DMS153 (cell line): Measurements from ENCODE around the gene BICRA.

Source experiments
- DNase-seq: peaks from one replicate; lab custom pipeline; 2025; lab: John Stamatoyannopoulos, UW

Gene BICRA

GRCh38 chr19:47693903-47694302, 85.0 kb downstream of the BICRA start:
- DNase-seq, result no peak

- DNase-seq, result no peak
Measured at GRCh38 chr19:47694466-47695273, 85.7 kb downstream of the BICRA start.

- DNase-seq, result no peak
Measured at GRCh38 chr19:47695533-47696262, 86.8 kb downstream of the BICRA start.

GRCh38 chr19:47696635-47697034, 87.7 kb downstream of the BICRA start:
- no peak for DNase-seq

GRCh38 chr19:47697863-47698609, 89.1 kb downstream of the BICRA start:
- peak; percentile 69 for DNase-seq

GRCh38 chr19:47698631-47699359, 89.9 kb downstream of the BICRA start:
- DNase-seq, result no peak

GRCh38 chr19:47699360-47699917, 90.5 kb downstream of the BICRA start:
- DNase-seq, result no peak

GRCh38 chr19:47700934-47701716, 92.2 kb downstream of the BICRA start:
- DNase-seq, result no peak

- no peak for DNase-seq
Measured at GRCh38 chr19:47701717-47702552, 93.0 kb downstream of the BICRA start.

GRCh38 chr19:47702671-47703070, 93.7 kb downstream of the BICRA start:
- no peak for DNase-seq

GRCh38 chr19:47703301-47703700, 94.4 kb downstream of the BICRA start:
- DNase-seq, result no peak

GRCh38 chr19:47704024-47704423, 95.1 kb downstream of the BICRA start:
- no peak for DNase-seq

- no peak for DNase-seq
Measured at GRCh38 chr19:47704656-47705055, 95.7 kb downstream of the BICRA start.

GRCh38 chr19:47707135-47707925, 98.4 kb downstream of the BICRA start:
- peak; percentile 11 for DNase-seq

GRCh38 chr19:47711652-47712242, 102.8 kb downstream of the BICRA start:
- no peak for DNase-seq

GRCh38 chr19:47713046-47714021, 104.4 kb downstream of the BICRA start, which contains the start of gene EHD2:
EHD2 (plus strand) TSS chr19:47713422; CDS start chr19:47716613, 3,191 bp downstream.
- DNase-seq, result no peak

- no peak for DNase-seq
Measured at GRCh38 chr19:47714339-47714738, 105.4 kb downstream of the BICRA start.
